K562 (cell line): Measurements from ENCODE around the gene NRG3. TPM values are rescaled to one million over a fixed set of nuclear protein-coding genes. Genes with fewer than 3 reads are reported as not detected.

Source experiments
- CLOCK ChIP-seq: fragments of 250-450 bp; sonication (Bioruptor Pico); IDR thresholded peaks from 2 replicates; pipeline ENCODE4 v1.4.0; 2020; ENCODE audit warnings: mild to moderate bottlenecking, moderate library complexity, borderline replicate concordance
- DMBX1 ChIP-seq: fragments of 250-450 bp; sonication (Bioruptor Pico); IDR thresholded peaks from 2 replicates; pipeline ENCODE4 v1.8.0; 2022; ENCODE audit warnings: inconsistent platforms, mild to moderate bottlenecking, moderate library complexity, borderline replicate concordance
- ELF4 ChIP-seq: fragments of 450-650 bp; formaldehyde crosslinking; IDR thresholded peaks from 2 replicates; pipeline ENCODE4 v1.4.0; 2022; ENCODE audit warnings: missing genetic modification characterization
- GATAD2B ChIP-seq: fragments of 450-650 bp; IDR thresholded peaks from 2 replicates; pipeline ENCODE4 v1.6.1; 2017; ENCODE audit warnings: mild to moderate bottlenecking, borderline replicate concordance
- MCM2 ChIP-seq: fragments of 450-650 bp; IDR thresholded peaks from 2 replicates; pipeline ENCODE4 v1.6.1; 2017; ENCODE audit warnings: low read depth, mild to moderate bottlenecking
- MITF ChIP-seq: IDR thresholded peaks from 2 replicates; pipeline ENCODE4 v1.6.1; 2014; ENCODE audit warnings: antibody characterized with exemption
- SIN3B ChIP-seq: fragments of 450-650 bp; IDR thresholded peaks from 2 replicates; pipeline ENCODE4 v1.6.1; 2017; ENCODE audit warnings: low read depth, mild to moderate bottlenecking, moderate library complexity
- TFAP4 ChIP-seq: sonication (generic); formaldehyde crosslinking; IDR thresholded peaks from 2 replicates; pipeline ENCODE4 v1.8.0; 2022; ENCODE audit warnings: missing genetic modification reagents, mild to moderate bottlenecking, moderate library complexity, borderline replicate concordance
- ZNF785 ChIP-seq: fragments of 250-450 bp; sonication (Bioruptor Pico); IDR thresholded peaks from 2 replicates; pipeline ENCODE4 v1.4.0; 2020; ENCODE audit warnings: mild to moderate bottlenecking
- polyA plus RNA-seq, 8 experiments: library from polyadenylated mRNA; depleted of rRNA in 4 of 8; stranded (reverse) in 5 of 8; unstranded in 3 of 8; fragments of >200 nt; fragmentation: Nextera tagmentation in 2 of 8; fragmentation: Illumina TruSeq in 1 of 8; extraction: Ambion mirVana in 2 of 8; extraction: Trizol in 1 of 8; gene quantifications; 2 replicates each; pipeline versions ENCODE4 v1.2.1 to v1.2.3, GENCODE V29; 2011 to 2014; ENCODE audit warnings: inconsistent platforms in 1 of 8, missing spikeins in 1 of 8
- total RNA-seq, 7 experiments: library from RNA; depleted of rRNA in 6 of 7; stranded (reverse); fragments of >200 nt in 6 of 7; fragmentation: Illumina TruSeq in 2 of 7; extraction: Trizol in 2 of 7; gene quantifications; 2 replicates each; pipeline versions ENCODE4 v1.2.1 to v1.2.3, GENCODE V29; 2011 to 2021; ENCODE audit warnings: low replicate concordance in 1 of 7

Gene NRG3
- total and polyA plus RNA-seq, 9 of the 15 experiments (the other 6 are each of a cell fraction or from before 2014, with no cell fraction given) = not detected

- TF ChIP-seq SIN3B = no peak
- no peak for TF ChIP-seq CLOCK (CRISPR knock-in tag)
- no peak for TF ChIP-seq ZNF785 (CRISPR knock-in tag)
- TF ChIP-seq ELF4 (CRISPR knock-in tag) = no peak
- TF ChIP-seq MITF = no peak
- no peak for TF ChIP-seq DMBX1 (CRISPR knock-in tag)
- TF ChIP-seq GATAD2B = no peak
- no peak for TF ChIP-seq TFAP4
- TF ChIP-seq MCM2 = no peak
Observed at GRCh38 chr10:82245157-82245556, 370.2 kb downstream of the NRG3 start (continued).
